ENCODE data around the gene COL4A1. TPM values are rescaled to one million over a fixed set of nuclear protein-coding genes. Genes with fewer than 3 reads are reported as not detected.
"Not testable (repeated sequence)": the region's sequence is repeated elsewhere in the genome, so short reads cannot be mapped to it uniquely, and the experiment has no call there.

Gene COL4A1
- polyA plus RNA-seq, 1 donor (not counting 4 experiments of a cell fraction or from before 2014, with no cell fraction given), result 22.3 TPM

DNA sequence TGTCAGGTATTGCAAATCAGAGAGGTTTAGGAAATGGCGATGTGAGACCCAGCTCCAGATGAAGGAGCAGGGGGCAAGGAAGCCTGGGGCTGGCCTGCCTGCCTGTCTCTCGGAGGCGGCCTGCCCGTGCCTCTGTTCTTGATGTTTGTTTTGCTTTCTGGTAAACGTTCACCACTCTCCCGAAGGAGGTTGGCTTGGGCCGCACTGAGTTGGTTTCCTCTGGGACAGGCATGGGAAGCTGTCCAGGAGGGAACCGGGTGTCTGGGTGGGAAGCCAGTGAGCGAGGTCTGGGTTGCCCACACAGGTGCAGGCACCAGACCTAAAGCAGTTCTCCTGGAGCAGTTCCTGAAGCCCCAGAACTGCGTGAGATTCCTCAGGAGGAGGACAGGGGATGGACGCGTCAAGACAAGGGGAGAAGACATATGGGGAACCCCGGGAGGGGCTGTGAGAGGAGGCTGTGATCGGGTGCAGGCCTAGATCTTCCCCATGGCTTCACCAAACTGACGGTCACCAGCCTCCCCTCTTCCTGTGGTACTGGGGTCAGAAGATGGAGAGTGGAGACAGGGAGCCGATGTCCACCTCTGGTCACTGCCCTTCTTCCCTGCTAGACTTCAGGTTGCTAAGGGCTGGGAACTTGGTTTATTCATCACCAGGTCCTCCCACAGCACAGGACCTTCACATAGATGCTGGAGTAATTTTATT lies 15.3 kb upstream of the COL4A1 start:
- H3K79me2 ChIP-seq (ENCODE audit: control insufficient read depth, insufficient read depth, low read length), result peaks cover 76% of the 10 kb centered on the region
- no peak overlapping the region for H3K4me2 ChIP-seq (ENCODE audit: control insufficient read depth, extremely low read depth, insufficient read depth, low read depth, low read length)
- FAIRE-seq, result no peak

DNA sequence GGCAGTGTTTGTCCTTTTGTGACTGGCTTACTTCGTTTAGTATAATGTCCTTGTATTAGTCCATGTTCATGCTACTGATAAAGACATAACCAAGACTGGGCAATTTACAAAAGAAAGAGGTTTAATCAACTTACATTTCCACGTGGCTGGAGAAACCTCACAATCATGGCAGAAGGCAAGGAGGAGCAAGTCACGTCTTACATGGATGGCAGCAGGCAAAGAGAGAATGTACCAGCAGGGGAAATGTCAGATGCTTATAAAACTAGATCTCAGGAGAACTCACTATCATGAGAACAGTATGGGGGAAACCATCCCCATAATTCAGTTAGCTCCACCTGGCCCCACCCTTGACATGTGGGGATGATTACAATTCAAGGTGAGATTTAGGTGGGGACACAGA lies 14.6 kb upstream of the COL4A1 start:
- DNase-seq (ENCODE audit: low read depth, low spot score); H3K27ac ChIP-seq (ENCODE audit: control insufficient read depth, insufficient read depth, low read length); dilution Hi-C loops (cut with MboI; ENCODE audit: extremely low pct_ligation_motif_present, low sequenced_read_pairs): not testable (repeated sequence)

More for the DNA sequence above, 15.3 kb upstream of the COL4A1 start:
- Histone ChIP-seq H3K9me1 (ENCODE audit: control insufficient read depth, extremely low read depth, insufficient read depth, low read length) (no peaks in the 10 kb centered on the region), H3K36me3 (ENCODE audit: control insufficient read depth in 2 of 2, extremely low read depth in 1 of 2, insufficient read depth in 2 of 2, low read length in 2 of 2) (peaks cover 0 to 6% of the 10 kb centered on the region in 2 experiments), H2AFZ (ENCODE audit: control insufficient read depth, low read length) (no peak overlapping the region), H3K27me3 (ENCODE audit: control insufficient read depth, extremely low read depth, insufficient read depth, low read length) (no peaks in the 10 kb centered on the region), H3K4me1 (ENCODE audit: control insufficient read depth, extremely low read depth, insufficient read depth, low read length) (peaks cover 26% of the 10 kb centered on the region), H3K4me3 (ENCODE audit: control insufficient read depth in 2 of 3, extremely low read depth in 1 of 3, insufficient read depth in 2 of 3, low read depth in 1 of 3, low read length in 3 of 3) (no peak overlapping the region), H3K9ac (ENCODE audit: control insufficient read depth, extremely low read depth, insufficient read depth, low read length) (no peak overlapping the region), H3K9me3 (ENCODE audit: control insufficient read depth, low read depth, low read length) (no peaks in the 10 kb centered on the region), H3K27ac (ENCODE audit: control insufficient read depth, insufficient read depth, low read length) (no peak overlapping the region), H4K20me1 (ENCODE audit: control insufficient read depth, extremely low read depth, insufficient read depth, low read length) (no peaks in the 10 kb centered on the region)
- DNase-seq (ENCODE audit: low read depth, low spot score), result no peak
- no peak for TF ChIP-seq EZH2 (IDR thresholded peaks at IDR 0.05; ENCODE audit: low read length)
- TF ChIP-seq, protein P1, sequence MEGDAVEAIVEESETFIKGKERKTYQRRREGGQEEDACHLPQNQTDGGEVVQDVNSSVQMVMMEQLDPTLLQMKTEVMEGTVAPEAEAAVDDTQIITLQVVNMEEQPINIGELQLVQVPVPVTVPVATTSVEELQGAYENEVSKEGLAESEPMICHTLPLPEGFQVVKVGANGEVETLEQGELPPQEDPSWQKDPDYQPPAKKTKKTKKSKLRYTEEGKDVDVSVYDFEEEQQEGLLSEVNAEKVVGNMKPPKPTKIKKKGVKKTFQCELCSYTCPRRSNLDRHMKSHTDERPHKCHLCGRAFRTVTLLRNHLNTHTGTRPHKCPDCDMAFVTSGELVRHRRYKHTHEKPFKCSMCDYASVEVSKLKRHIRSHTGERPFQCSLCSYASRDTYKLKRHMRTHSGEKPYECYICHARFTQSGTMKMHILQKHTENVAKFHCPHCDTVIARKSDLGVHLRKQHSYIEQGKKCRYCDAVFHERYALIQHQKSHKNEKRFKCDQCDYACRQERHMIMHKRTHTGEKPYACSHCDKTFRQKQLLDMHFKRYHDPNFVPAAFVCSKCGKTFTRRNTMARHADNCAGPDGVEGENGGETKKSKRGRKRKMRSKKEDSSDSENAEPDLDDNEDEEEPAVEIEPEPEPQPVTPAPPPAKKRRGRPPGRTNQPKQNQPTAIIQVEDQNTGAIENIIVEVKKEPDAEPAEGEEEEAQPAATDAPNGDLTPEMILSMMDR (optimal IDR thresholded peaks at IDR 0.05 in 1 of 3, IDR thresholded peaks at IDR 0.05 in 1 of 3, conservative IDR thresholded peaks at IDR 0.05 in 1 of 3; ENCODE audit: extremely low read depth in 1 of 3, insufficient read depth in 2 of 3, low read length in 3 of 3), result no peak
- dilution Hi-C loops (cut with MboI; ENCODE audit: extremely low pct_ligation_motif_present, low sequenced_read_pairs), result no loop called here

More for the DNA sequence above, 14.6 kb upstream of the COL4A1 start:
- H2AFZ ChIP-seq (ENCODE audit: control insufficient read depth, low read length); H3K4me3 ChIP-seq (ENCODE audit: control insufficient read depth in 2 of 3, extremely low read depth in 1 of 3, insufficient read depth in 2 of 3, low read depth in 1 of 3, low read length in 3 of 3); H3K9ac ChIP-seq (ENCODE audit: control insufficient read depth, extremely low read depth, insufficient read depth, low read length); H4K20me1 ChIP-seq (ENCODE audit: control insufficient read depth, extremely low read depth, insufficient read depth, low read length); H3K27me3 ChIP-seq (ENCODE audit: control insufficient read depth, extremely low read depth, insufficient read depth, low read length); H3K9me1 ChIP-seq (ENCODE audit: control insufficient read depth, extremely low read depth, insufficient read depth, low read length); H3K9me3 ChIP-seq (ENCODE audit: control insufficient read depth, low read depth, low read length); H3K4me2 ChIP-seq (ENCODE audit: control insufficient read depth, extremely low read depth, insufficient read depth, low read depth, low read length); H3K36me3 ChIP-seq (ENCODE audit: control insufficient read depth in 2 of 2, extremely low read depth in 1 of 2, insufficient read depth in 2 of 2, low read length in 2 of 2): not testable (repeated sequence)
- FAIRE-seq, result peak; percentile 32
- peaks cover 75% of the 10 kb centered on the region for H3K79me2 ChIP-seq (ENCODE audit: control insufficient read depth, insufficient read depth, low read length)
- peaks cover 26% of the 10 kb centered on the region for H3K4me1 ChIP-seq (ENCODE audit: control insufficient read depth, extremely low read depth, insufficient read depth, low read length)

Measured in keratinocyte (primary cell).